Aorta (tissue), 5 donors: Measurements from ENCODE around the gene LRRC37B. TPM values are rescaled to one million over a fixed set of nuclear protein-coding genes. Genes with fewer than 3 reads are reported as not detected.
"Not testable (repeated sequence)": the region's sequence is repeated elsewhere in the genome, so short reads cannot be mapped to it uniquely, and the experiment has no call there.

Source experiments
- ATAC-seq: fragments of 200-7000 bp; cut with Tn5 transposase; one replicate; pipeline ENCODE4 v1.9.1; 2022; ENCODE audit warnings: moderate library complexity; ENCODE audit not compliant: low FRiP score
- DNase-seq, 2 donors: peaks; one replicate each; pipeline ENCODE4 v3.0.0-alpha.2; 2020
- H3K27ac ChIP-seq, 2 donors: one replicate each; pipeline ENCODE4 v1.5.1; 2013; ENCODE audit warnings: low read length in 2 of 2, mild to moderate bottlenecking in 2 of 2, moderate library complexity in 2 of 2, control low read depth in 1 of 2, inconsistent platforms in 1 of 2, low read depth in 1 of 2
- H3K27me3 ChIP-seq, 2 donors: one replicate each; pipeline ENCODE4 v1.6.1; 2013; ENCODE audit warnings: control low read depth in 1 of 2, low read length in 1 of 2, mild to moderate bottlenecking in 1 of 2, moderate library complexity in 1 of 2; ENCODE audit not compliant: insufficient read depth in 2 of 2, control insufficient read depth in 1 of 2
- H3K36me3 ChIP-seq, 2 donors: one replicate each; pipeline ENCODE4 v1.6.1; 2013; ENCODE audit warnings: control low read depth in 1 of 2, low read length in 1 of 2, mild to moderate bottlenecking in 1 of 2; ENCODE audit not compliant: insufficient read depth in 2 of 2, control insufficient read depth in 1 of 2
- H3K4me1 ChIP-seq, 2 donors: one replicate each; pipeline ENCODE4 v1.6.1; 2013; ENCODE audit warnings: low read length in 2 of 2, control low read depth in 1 of 2, mild to moderate bottlenecking in 1 of 2, moderate library complexity in 1 of 2; ENCODE audit not compliant: insufficient read depth in 2 of 2, control insufficient read depth in 1 of 2
- H3K4me3 ChIP-seq, 2 donors: one replicate each; pipeline ENCODE4 v1.5.1; 2013; ENCODE audit warnings: low read length in 2 of 2, control low read depth in 1 of 2, mild to moderate bottlenecking in 1 of 2
- H3K9me3 ChIP-seq: one replicate; pipeline ENCODE4 v1.6.1; 2013; ENCODE audit warnings: mild to moderate bottlenecking, low read length; ENCODE audit not compliant: control insufficient read depth
- WGBS, 2 donors: extraction: QIAGEN DNeasy Blood & Tissue Kit; methylation state at CpG; one replicate each; pipeline ENCODE4 v1.1.7; 2013; 5-methylcytosine and 5-hydroxymethylcytosine counted together
- intact Hi-C, 2 donors: fragments of 100-400 bp; cut with DNase I; formaldehyde crosslinking; loops; one replicate each; pipeline versions ENCODE4 v1.14.2 to v1.15.0; 2022
- polyA plus RNA-seq, 2 donors: library from polyadenylated mRNA; stranded (reverse); fragments of 200-250 nt; gene quantifications; one replicate each; pipeline ENCODE4 v1.2.3, GENCODE V29; 2013
- total RNA-seq, 2 donors: library from RNA; stranded (reverse); fragmentation: NEBNext Ultra II Directional; extraction: Animal tissue kit (Norgen Biotek cat#: 25700); gene quantifications; one replicate each; pipeline ENCODE4 v1.2.1, GENCODE V29; 2021
- donor health status: healthy with polysubstance abuse.
- donor health status: Bipolar disorder and iron deficiency.
- donor health status: DM: no; HTN: no; CAD: no.
- donor health status: DM: no; HTN: no; CAD: no.
- donor health status: DM: yes; HTN: yes; CAD: no.

The LRRC37B gene
- total and polyA plus RNA-seq, 4 donors, result 5.6 to 30.2 (median 14.5) TPM

DNA sequence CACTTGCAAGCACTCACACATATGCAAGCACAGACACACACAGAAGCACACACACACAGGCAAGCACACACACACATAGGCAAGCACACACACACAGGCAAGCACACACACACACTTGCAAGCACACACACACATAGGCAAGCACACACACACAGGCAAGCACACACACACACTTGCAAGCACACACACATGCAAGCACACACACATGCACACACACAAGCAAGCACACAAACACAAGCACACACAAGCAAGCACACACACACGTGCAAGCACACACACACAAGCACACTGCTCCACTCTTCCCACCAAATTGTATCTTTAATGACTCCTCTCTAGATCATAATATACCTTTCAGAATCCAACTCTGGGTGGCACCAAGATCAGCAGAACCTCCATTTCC, 84.9 kb downstream of the LRRC37B start:
- H3K36me3 ChIP-seq, DNase-seq, H3K4me3 ChIP-seq, H3K27ac ChIP-seq, H3K9me3 ChIP-seq, ATAC-seq, H3K27me3 ChIP-seq, H3K4me1 ChIP-seq, intact Hi-C loops: not testable (repeated sequence)
- 92 to 95% methylated on average over 1 of the region's 1 CpG for WGBS, 2 donors

DNA sequence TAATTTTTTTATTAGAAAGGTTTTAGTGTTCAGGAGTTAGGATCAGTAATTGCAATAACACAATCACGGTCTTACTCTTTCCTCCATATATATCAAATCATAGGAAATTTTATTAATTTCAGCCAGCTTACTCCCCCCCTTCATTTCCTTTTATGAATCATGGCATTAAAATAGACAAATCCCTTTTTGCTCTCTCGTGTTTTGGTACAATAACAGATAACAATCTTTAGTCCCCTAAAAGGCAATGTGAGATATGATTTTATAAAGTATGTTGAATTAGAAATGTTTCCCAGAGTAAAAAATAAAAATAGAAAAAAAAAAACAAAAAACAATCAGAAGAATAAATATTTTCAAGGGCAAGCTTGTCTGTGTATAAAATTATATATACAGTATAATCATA, 92.5 kb downstream of the LRRC37B start:
- Histone ChIP-seq H3K4me3 (no peak overlapping the region), H3K27ac (no peak overlapping the region), H3K27me3 (peaks cover 0 to 2% of the 10 kb centered on the region in 2 donors), H3K4me1 (no peaks in the 10 kb centered on the region), H3K36me3 (no peaks in the 10 kb centered on the region), H3K9me3 (no peaks in the 10 kb centered on the region)
- 41 to 53% methylated on average over 2 of the region's 2 CpGs for WGBS, 2 donors
- DNase-seq (no peak), ATAC-seq (no peak)
- intact Hi-C loops, result no loop called here

DNA sequence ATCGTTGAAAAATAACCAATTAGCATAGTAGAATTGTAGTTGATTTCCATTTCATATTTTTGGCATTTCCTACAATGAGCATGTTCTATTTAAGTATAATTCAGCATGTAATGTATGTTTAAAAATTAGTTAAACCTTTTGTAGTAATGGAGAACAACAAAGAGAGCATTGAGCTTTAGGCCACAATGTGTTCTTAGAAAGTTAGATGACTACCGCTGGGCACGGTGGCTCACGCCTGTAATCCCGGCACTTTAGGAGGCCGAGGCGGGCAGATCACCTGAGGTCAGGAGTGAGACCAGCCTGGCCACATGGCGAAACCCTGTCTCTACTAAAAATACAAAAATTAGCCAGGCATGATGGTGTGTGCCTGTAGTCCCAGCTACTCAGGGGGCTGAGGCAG, 93.1 kb downstream of the LRRC37B start:
- WGBS, 2 donors, result 95 to 96% methylated on average over 8 of the region's 8 CpGs
- intact Hi-C loops, result not testable (repeated sequence)

DNA sequence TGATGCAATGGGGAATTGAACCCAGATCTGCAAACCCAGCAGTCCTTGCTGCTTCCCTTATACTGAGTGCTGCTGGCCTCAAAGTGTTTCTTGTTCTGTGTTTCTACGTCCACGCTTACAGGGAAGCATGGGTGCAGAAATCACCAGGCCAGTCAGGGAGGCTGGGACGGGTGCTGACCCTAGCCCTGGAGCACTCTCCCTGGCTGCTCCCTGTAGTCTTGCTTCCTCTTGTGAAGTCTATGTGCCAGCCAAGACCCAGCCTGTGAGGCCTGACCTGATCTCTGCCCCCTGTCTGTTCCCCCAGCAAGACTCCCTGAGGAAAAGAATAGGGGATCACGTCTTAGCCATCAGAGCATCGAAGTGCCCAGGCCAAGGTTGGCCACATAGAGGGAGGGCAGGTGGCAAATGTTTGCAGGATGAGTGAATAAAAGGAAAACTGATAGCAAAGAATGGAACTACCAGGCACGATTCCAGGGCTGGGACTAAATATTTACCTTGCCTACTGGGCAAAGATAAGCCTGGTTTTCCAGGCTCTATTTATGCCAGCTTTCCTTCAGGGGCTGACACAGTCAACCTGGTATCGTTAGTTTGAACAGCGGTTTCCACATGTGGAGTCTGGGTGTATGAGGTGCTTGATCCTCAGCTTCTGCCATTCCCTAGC, 93.9 kb downstream of the LRRC37B start:
- DNase-seq (no peak), ATAC-seq (no peak)
- H3K27ac ChIP-seq, result no peak overlapping the region
- no peak overlapping the region for H3K4me3 ChIP-seq
- H3K27me3 ChIP-seq, result peaks cover 0 to 2% of the 10 kb centered on the region in 2 donors
- intact Hi-C loops, result no loop called here
- H3K9me3 ChIP-seq, result no peaks in the 10 kb centered on the region
- no peaks in the 10 kb centered on the region for H3K4me1 ChIP-seq
- 33 to 35% methylated on average over 8 of the region's 8 CpGs for WGBS, 2 donors
- H3K36me3 ChIP-seq, result no peaks in the 10 kb centered on the region

More for the DNA sequence above, 93.1 kb downstream of the LRRC37B start:
- not testable (repeated sequence) for H3K4me3 ChIP-seq, ATAC-seq, H3K27me3 ChIP-seq, H3K27ac ChIP-seq, H3K36me3 ChIP-seq, H3K4me1 ChIP-seq, DNase-seq, H3K9me3 ChIP-seq

DNA sequence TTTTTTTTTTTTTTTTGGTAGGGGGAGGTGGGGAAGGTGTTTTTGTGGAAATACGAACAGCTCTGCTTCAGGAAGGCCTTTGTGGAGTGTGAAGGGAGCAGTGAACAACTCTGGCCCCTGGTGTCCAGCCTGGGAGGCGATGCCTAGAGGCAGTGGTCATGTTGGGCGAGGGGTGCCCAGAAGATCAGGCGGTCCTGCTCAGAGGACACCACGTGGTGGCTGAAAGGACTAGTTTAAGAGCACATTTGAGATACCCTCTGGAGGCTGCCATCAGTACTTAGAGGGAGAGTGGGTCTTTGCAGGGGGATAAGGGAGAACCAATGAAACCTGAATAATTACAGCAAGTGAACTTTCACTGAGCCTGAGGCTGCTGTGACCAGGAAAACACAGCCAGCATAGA, 95.0 kb downstream of the LRRC37B start:
- H3K4me1 ChIP-seq, result no peaks in the 10 kb centered on the region
- H3K27ac ChIP-seq, result no peak overlapping the region
- DNase-seq (no peak), ATAC-seq (no peak)
- H3K4me3 ChIP-seq, result no peak overlapping the region
- H3K9me3 ChIP-seq, result no peaks in the 10 kb centered on the region
- 91 to 93% methylated on average over 5 of the region's 5 CpGs for WGBS, 2 donors
- H3K27me3 ChIP-seq, result peaks cover 0 to 2% of the 10 kb centered on the region in 2 donors
- intact Hi-C loops, result no loop called here
- H3K36me3 ChIP-seq, result no peaks in the 10 kb centered on the region

DNA sequence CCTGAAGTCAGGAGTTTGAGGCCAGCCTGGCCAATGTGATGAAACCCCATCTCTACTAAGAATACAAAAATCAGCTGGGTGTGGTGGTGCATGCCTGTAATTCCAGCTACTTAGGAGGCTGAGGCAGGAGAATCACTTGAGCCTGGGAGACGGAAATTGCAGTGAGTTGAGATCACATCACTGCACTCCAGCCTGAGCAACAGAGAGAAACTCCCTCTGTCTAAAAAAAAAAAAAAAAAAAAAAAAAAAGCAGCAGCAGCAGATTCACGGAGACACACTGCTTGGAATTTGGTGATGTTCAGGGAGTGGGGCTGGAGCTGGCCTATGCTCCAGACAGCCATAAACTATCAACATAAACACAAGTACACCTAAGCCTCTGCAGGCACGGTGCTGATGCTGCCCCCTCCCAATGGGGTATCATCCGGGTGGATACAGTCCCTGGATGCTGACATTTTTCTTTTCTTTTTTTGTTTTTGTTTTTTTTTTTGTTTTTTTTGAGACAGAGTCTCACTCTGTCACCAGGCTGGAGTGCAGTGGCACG, 95.5 kb downstream of the LRRC37B start:
- no peak for ATAC-seq
- Histone ChIP-seq H3K36me3 (no peaks in the 10 kb centered on the region), H3K9me3 (no peaks in the 10 kb centered on the region), H3K4me1 (no peaks in the 10 kb centered on the region), H3K27ac (no peak overlapping the region), H3K4me3 (no peak overlapping the region), H3K27me3 (peaks cover 0 to 2% of the 10 kb centered on the region in 2 donors)
- intact Hi-C loops, result no loop called here
- no peak for DNase-seq
- 75% methylated on average over 5 of the region's 5 CpGs for WGBS, 2 donors

Other genes with a start within 250 kb of the LRRC37B start
- 10 to 100 TPM; 56.9 to 69.2 TPM for gene COPRS, start 148.1 kb upstream of the LRRC37B start, total RNA-seq
- 100 to 1,000 TPM; 101 to 122 TPM for gene COPRS, start 148.1 kb upstream of the LRRC37B start, polyA plus RNA-seq
- gene UTP6, start 105.7 kb upstream of the LRRC37B start, total RNA-seq, result 10 to 100 TPM; 46.0 to 52.2 TPM
- 10 to 100 TPM; 37.8 to 84.7 TPM for gene UTP6, start 105.7 kb upstream of the LRRC37B start, polyA plus RNA-seq
- gene SUZ12, start 70.4 kb upstream of the LRRC37B start, total RNA-seq, result 10 to 100 TPM; 18.3 to 20.1 TPM
- 1 to 10 TPM; 8.9 to 9.4 TPM for gene SUZ12, start 70.4 kb upstream of the LRRC37B start, polyA plus RNA-seq
- 10 to 100 TPM; 36.0 to 42.0 TPM for gene RHOT1, start 135.1 kb downstream of the LRRC37B start, total RNA-seq
- 10 to 100 TPM; 28.5 to 38.9 TPM for gene RHOT1, start 135.1 kb downstream of the LRRC37B start, polyA plus RNA-seq